H1 (cell line): ENCODE data around the gene SESN1.

Experiments
- BACH1 ChIP-seq: IDR thresholded peaks from 2 replicates; pipeline ENCODE4 v1.6.1; 2012; ENCODE audit warnings: low read length, improper control_type of control experiment
- GTF2F1 ChIP-seq: IDR thresholded peaks from 2 replicates; pipeline ENCODE4 v1.6.1; 2012; ENCODE audit warnings: low read depth, low read length, improper control_type of control experiment, borderline replicate concordance
- KDM1A ChIP-seq: fragments of 200-600, 300-600 bp; sonication (generic); IDR thresholded peaks from 2 replicates; pipeline ENCODE4 v1.7.1; 2016; ENCODE audit warnings: mild to moderate bottlenecking, low read length, borderline replicate concordance
- TF ChIP-seq, protein P1 (sequence below), 3 experiments: IDR thresholded peaks; 1 replicate in 2 of 3; 2 replicates in 1 of 3; pipeline versions ENCODE4 v1.5.1 to v1.6.1; 2011; ENCODE audit warnings: low read length in 3 of 3, mild to moderate bottlenecking in 3 of 3, inconsistent platforms in 2 of 3, low read depth in 1 of 3, moderate library complexity in 1 of 3; ENCODE audit not compliant: insufficient read depth in 1 of 3; ENCODE audit errors: control extremely low read depth in 1 of 3

DNA sequence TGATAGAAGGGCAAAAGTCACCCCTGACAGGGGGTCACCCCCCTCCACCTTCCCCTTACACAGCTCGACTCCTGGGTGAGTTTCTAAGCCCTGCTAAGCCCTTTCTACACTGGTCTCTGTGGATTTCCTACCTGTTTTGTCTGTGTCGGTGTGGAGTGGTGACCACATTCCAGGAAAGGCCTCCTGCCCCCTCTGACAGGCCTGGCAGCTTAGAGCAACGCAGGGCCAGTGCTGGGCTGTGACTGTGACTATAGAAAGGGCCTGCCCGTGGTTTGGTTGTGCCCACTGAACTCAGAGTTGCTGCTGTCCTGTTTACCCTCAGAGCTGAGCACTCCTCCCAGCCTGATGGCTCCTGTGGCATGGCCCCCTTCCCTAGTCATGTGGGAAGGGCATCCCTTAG is 137.4 kb downstream of the SESN1 start:
- TF ChIP-seq, protein P1, sequence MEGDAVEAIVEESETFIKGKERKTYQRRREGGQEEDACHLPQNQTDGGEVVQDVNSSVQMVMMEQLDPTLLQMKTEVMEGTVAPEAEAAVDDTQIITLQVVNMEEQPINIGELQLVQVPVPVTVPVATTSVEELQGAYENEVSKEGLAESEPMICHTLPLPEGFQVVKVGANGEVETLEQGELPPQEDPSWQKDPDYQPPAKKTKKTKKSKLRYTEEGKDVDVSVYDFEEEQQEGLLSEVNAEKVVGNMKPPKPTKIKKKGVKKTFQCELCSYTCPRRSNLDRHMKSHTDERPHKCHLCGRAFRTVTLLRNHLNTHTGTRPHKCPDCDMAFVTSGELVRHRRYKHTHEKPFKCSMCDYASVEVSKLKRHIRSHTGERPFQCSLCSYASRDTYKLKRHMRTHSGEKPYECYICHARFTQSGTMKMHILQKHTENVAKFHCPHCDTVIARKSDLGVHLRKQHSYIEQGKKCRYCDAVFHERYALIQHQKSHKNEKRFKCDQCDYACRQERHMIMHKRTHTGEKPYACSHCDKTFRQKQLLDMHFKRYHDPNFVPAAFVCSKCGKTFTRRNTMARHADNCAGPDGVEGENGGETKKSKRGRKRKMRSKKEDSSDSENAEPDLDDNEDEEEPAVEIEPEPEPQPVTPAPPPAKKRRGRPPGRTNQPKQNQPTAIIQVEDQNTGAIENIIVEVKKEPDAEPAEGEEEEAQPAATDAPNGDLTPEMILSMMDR (IDR thresholded peaks at IDR 0.05; ENCODE audit: control extremely low read depth in 1 of 3, insufficient read depth in 1 of 3, low read depth in 1 of 3, low read length in 3 of 3) = no peak
- no peak for TF ChIP-seq BACH1
- no peak for TF ChIP-seq GTF2F1
- no peak for TF ChIP-seq KDM1A
